Upper lobe of left lung (tissue), 4 donors: Measurements from ENCODE around the gene INPP4B.

Experiments used
- POLR2A ChIP-seq, 4 donors: fragments of 450-650 bp; IDR thresholded peaks; one replicate each; pipeline ENCODE4 v1.5.1; 2016 to 2017; ENCODE audit warnings: antibody characterized with exemption in 4 of 4, mild to moderate bottlenecking in 2 of 4
- POLR2AphosphoS5 ChIP-seq, 2 donors: sonication (generic); formaldehyde crosslinking; IDR thresholded peaks; one replicate each; pipeline ENCODE4 v1.5.1; 2017; ENCODE audit warnings: antibody characterized with exemption in 2 of 2
- TF ChIP-seq, protein P1 (sequence below), 6 experiments: fragments of 450-650 bp in 4 of 6; fragments of 200-600 bp in 2 of 6; sonication (generic) in 2 of 6; IDR thresholded peaks; one replicate each; pipeline ENCODE4 v1.5.1; 2016 to 2019; ENCODE audit warnings: antibody characterized with exemption in 6 of 6

DNA sequence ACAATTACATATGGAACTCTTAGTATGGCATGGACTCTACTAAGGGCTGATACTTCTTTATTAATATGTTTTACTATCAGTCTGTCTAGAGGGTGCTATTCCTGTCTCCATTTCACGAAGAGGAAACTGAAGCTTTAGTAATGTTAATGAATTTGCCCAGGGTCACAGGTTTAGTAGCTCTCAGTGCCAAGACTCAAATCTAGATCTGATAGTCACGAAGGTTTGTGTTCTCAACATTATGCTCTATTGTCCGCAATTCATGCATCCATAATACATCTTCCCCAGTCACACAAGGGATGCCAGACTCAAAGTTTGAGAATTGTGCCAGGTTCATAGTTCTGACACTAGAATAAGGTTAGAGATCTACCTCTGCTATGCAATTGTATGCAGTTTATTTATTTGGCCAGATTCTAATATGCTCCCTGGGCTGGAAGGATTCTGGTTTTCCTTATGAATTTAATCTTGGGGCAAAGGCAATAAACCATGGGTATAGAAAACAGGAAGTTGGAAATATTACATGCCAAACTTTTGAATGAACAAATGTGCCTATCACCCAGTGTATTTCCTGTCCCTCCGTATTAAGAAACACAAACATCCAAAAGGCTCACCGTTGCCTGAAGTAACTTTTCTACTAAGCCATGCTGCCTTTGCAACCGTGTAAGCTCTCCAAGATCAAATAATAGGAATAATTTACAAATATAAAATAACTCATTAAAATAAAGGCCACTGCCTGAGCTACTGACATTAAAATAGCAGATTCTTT, 478.5 kb downstream of the INPP4B start:
- TF ChIP-seq POLR2A (IDR thresholded peaks at IDR 0.05) = no peak
- no peak for TF ChIP-seq POLR2AphosphoS5 (IDR thresholded peaks at IDR 0.05)
- TF ChIP-seq, protein P1, sequence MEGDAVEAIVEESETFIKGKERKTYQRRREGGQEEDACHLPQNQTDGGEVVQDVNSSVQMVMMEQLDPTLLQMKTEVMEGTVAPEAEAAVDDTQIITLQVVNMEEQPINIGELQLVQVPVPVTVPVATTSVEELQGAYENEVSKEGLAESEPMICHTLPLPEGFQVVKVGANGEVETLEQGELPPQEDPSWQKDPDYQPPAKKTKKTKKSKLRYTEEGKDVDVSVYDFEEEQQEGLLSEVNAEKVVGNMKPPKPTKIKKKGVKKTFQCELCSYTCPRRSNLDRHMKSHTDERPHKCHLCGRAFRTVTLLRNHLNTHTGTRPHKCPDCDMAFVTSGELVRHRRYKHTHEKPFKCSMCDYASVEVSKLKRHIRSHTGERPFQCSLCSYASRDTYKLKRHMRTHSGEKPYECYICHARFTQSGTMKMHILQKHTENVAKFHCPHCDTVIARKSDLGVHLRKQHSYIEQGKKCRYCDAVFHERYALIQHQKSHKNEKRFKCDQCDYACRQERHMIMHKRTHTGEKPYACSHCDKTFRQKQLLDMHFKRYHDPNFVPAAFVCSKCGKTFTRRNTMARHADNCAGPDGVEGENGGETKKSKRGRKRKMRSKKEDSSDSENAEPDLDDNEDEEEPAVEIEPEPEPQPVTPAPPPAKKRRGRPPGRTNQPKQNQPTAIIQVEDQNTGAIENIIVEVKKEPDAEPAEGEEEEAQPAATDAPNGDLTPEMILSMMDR (IDR thresholded peaks at IDR 0.05) = no peak
